H1 (cell line): ENCODE results near the gene LRP8. TPM values are rescaled to one million over a fixed set of nuclear protein-coding genes. Genes with fewer than 3 reads are reported as not detected.

ENCODE experiments used
- CTCF ChIA-PET: fragments of 300-600 bp; sonication (Branson Sonifier 250); formaldehyde crosslinking; loops from one replicate; lab custom pipeline; 2021; ENCODE audit not compliant: partially characterized antibody; lab: Charles Lee
- POLR2A ChIA-PET: fragments of 300-600 bp; sonication (Branson Sonifier 250); formaldehyde crosslinking; loops from one replicate; lab custom pipeline; 2021; ENCODE audit warnings: inconsistent platforms; ENCODE audit not compliant: partially characterized antibody; lab: Charles Lee
- DNase-seq, 2 experiments: peaks; one replicate each; pipeline versions ENCODE4 v3.0.0 to v3.0.0-alpha.2; 2010 to 2022; ENCODE audit warnings: low spot score in 2 of 2, low read depth in 1 of 2, mixed read lengths in 1 of 2
- FAIRE-seq: peaks from 2 replicates; lab custom pipeline; 2011; peaks lifted over from hg19 to GRCh38; lab: Jason Lieb, UNC
- H2AFZ ChIP-seq: 2 replicates; pipeline ENCODE4 v1.8.1; 2012; ENCODE audit warnings: low read length, inconsistent platforms
- H2AK5ac ChIP-seq: 2 replicates; pipeline ENCODE4 v1.6.1; 2013; ENCODE audit warnings: low read depth, low read length
- H2BK120ac ChIP-seq: replicated peaks from 2 replicates; pipeline ENCODE3; 2013; ENCODE audit warnings: low read depth, low read length, inconsistent platforms
- H2BK12ac ChIP-seq: 2 replicates; pipeline ENCODE4 v1.6.1; 2013; ENCODE audit warnings: low read depth, low read length
- H2BK15ac ChIP-seq: 2 replicates; pipeline ENCODE4 v1.6.1; 2013; ENCODE audit warnings: low read length
- H2BK20ac ChIP-seq: 2 replicates; pipeline ENCODE4 v1.6.1; 2013; ENCODE audit warnings: low read length
- H2BK5ac ChIP-seq: 2 replicates; pipeline ENCODE4 v1.6.1; 2013; ENCODE audit warnings: low read depth, low read length
- H3K14ac ChIP-seq: 2 replicates; pipeline ENCODE4 v1.6.1; 2013; ENCODE audit warnings: inconsistent platforms; ENCODE audit not compliant: insufficient read length
- H3K18ac ChIP-seq: 2 replicates; pipeline ENCODE4 v1.6.1; 2013; ENCODE audit warnings: low read length; ENCODE audit errors: extremely low read depth
- H3K23ac ChIP-seq: 2 replicates; pipeline ENCODE4 v1.6.1; 2013; ENCODE audit warnings: inconsistent platforms; ENCODE audit not compliant: insufficient read length
- H3K23me2 ChIP-seq: 2 replicates; pipeline ENCODE4 v1.6.1; 2013; ENCODE audit warnings: low read depth, low read length
- H3K27ac ChIP-seq: 2 replicates; pipeline ENCODE4 v1.6.1; 2011; ENCODE audit warnings: low read depth, low read length, inconsistent platforms
- H3K27me3 ChIP-seq, 4 experiments: replicated peaks in 1 of 4; 1 replicate in 1 of 4; 2 replicates in 3 of 4; pipeline versions ENCODE4 v1.6.1 to v1.8.1; 2011 to 2013; ENCODE audit warnings: low read length in 3 of 4, mild to moderate bottlenecking in 3 of 4, inconsistent platforms in 2 of 4, mixed read lengths in 2 of 4, moderate library complexity in 1 of 4; ENCODE audit not compliant: control insufficient read depth in 3 of 4, insufficient read depth in 3 of 4; ENCODE audit errors: extremely low read depth in 1 of 4
- H3K36me3 ChIP-seq, 4 experiments: 2 replicates each; pipeline versions ENCODE4 v1.6.1 to v1.8.1; 2011 to 2013; ENCODE audit warnings: mild to moderate bottlenecking in 4 of 4, low read length in 3 of 4, moderate library complexity in 2 of 4, control low read depth in 1 of 4, inconsistent platforms in 1 of 4; ENCODE audit not compliant: insufficient read depth in 4 of 4, control insufficient read depth in 2 of 4
- H3K4ac ChIP-seq: replicated peaks from 2 replicates; pipeline ENCODE3; 2013; ENCODE audit warnings: low read length, low read depth, mixed read lengths, inconsistent platforms; ENCODE audit not compliant: insufficient read length
- H3K4me1 ChIP-seq, 4 experiments: replicated peaks in 1 of 4; 1 replicate in 1 of 4; 2 replicates in 3 of 4; pipeline versions ENCODE4 v1.6.1 to v1.8.1; 2011 to 2013; ENCODE audit warnings: low read length in 3 of 4, inconsistent platforms in 2 of 4, mixed read lengths in 1 of 4; ENCODE audit not compliant: insufficient read depth in 4 of 4, control insufficient read depth in 3 of 4
- H3K4me2 ChIP-seq, 2 experiments: 2 replicates each; pipeline versions ENCODE4 v1.6.1 to v1.8.1; 2011 to 2013; ENCODE audit warnings: low read depth in 2 of 2, low read length in 2 of 2, control low read depth in 1 of 2, inconsistent platforms in 1 of 2, mild to moderate bottlenecking in 1 of 2; ENCODE audit not compliant: insufficient read depth in 1 of 2
- H3K4me3 ChIP-seq, 4 experiments: fragments of 200-600, 300-600 bp in 1 of 4; sonication (generic), shearing (Covaris generic), sonication (Bioruptor Twin) in 1 of 4; 2 replicates each; pipeline versions ENCODE4 v1.5.1 to v1.8.1; 2011 to 2016; ENCODE audit warnings: low read length in 4 of 4, low read depth in 3 of 4, control low read depth in 2 of 4, inconsistent platforms in 2 of 4, mild to moderate bottlenecking in 2 of 4, mixed read lengths in 1 of 4, moderate library complexity in 1 of 4; ENCODE audit not compliant: insufficient read depth in 2 of 4; ENCODE audit errors: extremely low read depth in 1 of 4
- H3K56ac ChIP-seq: replicated peaks from 2 replicates; pipeline ENCODE3; 2013; ENCODE audit warnings: low read depth, mild to moderate bottlenecking, mixed read lengths, low read length, inconsistent platforms; ENCODE audit not compliant: insufficient read length
- H3K79me1 ChIP-seq: 2 replicates; pipeline ENCODE4 v1.6.1; 2013; ENCODE audit warnings: low read depth, low read length, control low read depth
- H3K79me2 ChIP-seq, 2 experiments: 2 replicates each; pipeline versions ENCODE4 v1.6.1 to v1.8.1; 2012 to 2013; ENCODE audit warnings: low read length in 2 of 2, mild to moderate bottlenecking in 2 of 2, inconsistent platforms in 1 of 2; ENCODE audit not compliant: insufficient read depth in 2 of 2, control insufficient read depth in 1 of 2
- H3K9ac ChIP-seq, 4 experiments: replicated peaks in 1 of 4; 1 replicate in 1 of 4; 2 replicates in 3 of 4; pipeline versions ENCODE4 v1.6.1 to v1.8.1; 2011 to 2013; ENCODE audit warnings: low read depth in 3 of 4, low read length in 3 of 4, control low read depth in 2 of 4, mild to moderate bottlenecking in 2 of 4, moderate library complexity in 2 of 4, inconsistent platforms in 1 of 4; ENCODE audit errors: extremely low read depth in 1 of 4
- H3K9me3 ChIP-seq, 2 experiments: 2 replicates each; pipeline versions ENCODE4 v1.6.1 to v1.8.1; 2012 to 2013; ENCODE audit warnings: mild to moderate bottlenecking in 2 of 2, moderate library complexity in 2 of 2, control low read depth in 1 of 2, inconsistent platforms in 1 of 2, low read depth in 1 of 2, low read length in 1 of 2, mixed read lengths in 1 of 2; ENCODE audit not compliant: insufficient read depth in 2 of 2
- H4K20me1 ChIP-seq, 2 experiments: replicated peaks in 1 of 2; 2 replicates each; pipeline versions ENCODE3 to v1.8.1; 2011 to 2013; ENCODE audit warnings: inconsistent platforms in 2 of 2, low read length in 2 of 2, mild to moderate bottlenecking in 1 of 2; ENCODE audit not compliant: insufficient read depth in 2 of 2, control insufficient read depth in 1 of 2
- H4K5ac ChIP-seq: 2 replicates; pipeline ENCODE4 v1.6.1; 2013; ENCODE audit warnings: low read length, low read depth, mixed read lengths, inconsistent platforms; ENCODE audit not compliant: insufficient read length
- H4K8ac ChIP-seq: 2 replicates; pipeline ENCODE4 v1.8.0; 2013; ENCODE audit warnings: mild to moderate bottlenecking, moderate library complexity, low read length, inconsistent platforms; ENCODE audit not compliant: insufficient read depth; ENCODE audit errors: extremely low read depth
- H4K91ac ChIP-seq: replicated peaks from 2 replicates; pipeline ENCODE3; 2013; ENCODE audit warnings: low read length, mixed read lengths, inconsistent platforms; ENCODE audit not compliant: insufficient read length
- CHD1 ChIP-seq: IDR thresholded peaks from 2 replicates; pipeline ENCODE4 v1.6.1; 2012; ENCODE audit warnings: low read depth, low read length, improper control_type of control experiment
- EGR1 ChIP-seq: IDR thresholded peaks from 2 replicates; pipeline ENCODE4 v1.6.1; 2011; ENCODE audit warnings: low read depth, low read length, borderline replicate concordance
- RNF2 ChIP-seq: fragments of 200-900, 300-1000 bp; sonication (generic); IDR thresholded peaks from 2 replicates; pipeline ENCODE4 v1.7.1; 2016; ENCODE audit warnings: borderline replicate concordance, low read depth, mild to moderate bottlenecking, antibody characterized with exemption, low read length; ENCODE audit not compliant: poor library complexity, severe bottlenecking; ENCODE audit errors: missing control alignments
- SRF ChIP-seq: IDR thresholded peaks from 2 replicates; pipeline ENCODE4 v1.6.1; 2011; ENCODE audit warnings: mild to moderate bottlenecking, low read depth, low read length, moderate library complexity
- WGBS, 2 experiments: shearing (Covaris generic) in 1 of 2; methylation state at CpG; one replicate each; pipeline versions ENCODE4 v1.1.6 to v1.1.7; 2013 to 2015; ENCODE audit warnings: low lambda C conversion rate in 2 of 2, mixed read lengths in 2 of 2, inconsistent platforms in 1 of 2, low coverage in 1 of 2, missing lambda C conversion rate in 1 of 2; ENCODE audit not compliant: insufficient replicate concordance in 2 of 2, insufficient coverage in 1 of 2, insufficient read length in 1 of 2; ENCODE audit errors: extremely low coverage in 1 of 2, missing lambda C conversion rate in 1 of 2; 5-methylcytosine and 5-hydroxymethylcytosine counted together
- polyA plus RNA-seq, 7 experiments: library from polyadenylated mRNA; depleted of rRNA in 3 of 7; stranded (reverse) in 5 of 7; unstranded in 2 of 7; fragments of >200 nt in 5 of 7; fragments of 200-250 nt in 2 of 7; gene quantifications; 1 replicate in 5 of 7; 2 replicates in 1 of 7; 4 replicates in 1 of 7; pipeline versions ENCODE4 v1.2.1 to v1.2.3, GENCODE V29; 2011 to 2013; ENCODE audit warnings: missing spikeins in 2 of 7, mixed read lengths in 2 of 7
- total RNA-seq: library from RNA; stranded (reverse); fragmentation: NEBNext Ultra II Directional; extraction: Animal tissue kit (Norgen Biotek cat#: 25700); gene quantifications from 2 replicates; pipeline ENCODE4 v1.2.1, GENCODE V29; 2021

The LRP8 gene
- total and polyA plus RNA-seq, 2 of the 8 experiments (the other 6 are each of a cell fraction or from before 2014, with no cell fraction given) = 63.2 to 66.4 TPM

- Histone ChIP-seq H2BK120ac (no peak overlapping the region), H3K9ac (no peak overlapping the region), H3K36me3 (no peaks in the 10 kb centered on the region), H3K23ac (no peak overlapping the region), H2BK15ac (no peak overlapping the region), H3K9me3 (no peaks in the 10 kb centered on the region), H3K4me2 (no peak overlapping the region), H2BK12ac (no peak overlapping the region), H3K79me1 (no peaks in the 10 kb centered on the region), H3K79me2 (no peaks in the 10 kb centered on the region), H3K23me2 (no peaks in the 10 kb centered on the region; the same call in 1 of the 2 replicates), H3K27ac (no peak overlapping the region), H3K56ac (no peak overlapping the region), H3K4me1 (peaks cover 0 to 4% (median under 1%) of the 10 kb centered on the region in 4 experiments; a peak in 2 of 7 replicates), H3K27me3 (peaks cover 0 to 5% (median under 1%) of the 10 kb centered on the region in 4 experiments; a peak in 3 of 7 replicates), H4K5ac (no peak overlapping the region), H4K20me1 (no peaks in the 10 kb centered on the region), H3K14ac (no peak overlapping the region), H3K4me3 (no peak overlapping the region), H2AK5ac (no peak overlapping the region), H2BK5ac (no peak overlapping the region), H3K4ac (no peak overlapping the region), H3K18ac (no peak overlapping the region), H4K91ac (no peak overlapping the region), H2AFZ (no peak overlapping the region), H4K8ac (no peak overlapping the region), H2BK20ac (no peak overlapping the region; the same call in 1 of the 2 replicates)
- FAIRE-seq (no peak), DNase-seq (peak in 1 of 2 experiments; percentile 32)
- TF ChIP-seq RNF2 (no peak), SRF (no peak), EGR1 (no peak), CHD1 (no peak)
- CTCF ChIA-PET = interaction anchor here (1.2 to 1.3 kb wide), 2 partner anchors 47 to 139 kb away, joined by 5 to 7 read pairs; no protein-coding TSS in a partner anchor
- POLR2A ChIA-PET = interaction anchor here (1.2 kb wide), 1 partner anchor 22 kb away, joined by 3 read pairs; no protein-coding TSS in a partner anchor
- WGBS, 2 experiments = 78% methylated on average over 7 of the region's 7 CpGs; no CpG with 5 or more reads in 1 of the 2 experiments
Observed at GRCh38 chr1:53345996-53346813, 18.3 kb upstream of the LRP8 start.
